Prostate gland (tissue), 2 donors: ENCODE results near the gene U2AF2.

ENCODE experiments used
- CTCF ChIP-seq, 4 experiments: fragments of 200-600 bp in 2 of 4; fragments of 450-650 bp in 2 of 4; sonication (generic) in 2 of 4; IDR thresholded peaks; 1 replicate in 3 of 4; 2 replicates in 1 of 4; pipeline ENCODE4 v1.5.1; 2016 to 2019; ENCODE audit warnings: antibody characterized with exemption in 4 of 4, mild to moderate bottlenecking in 2 of 4, moderate library complexity in 2 of 4
- POLR2A ChIP-seq: fragments of 450-650 bp; IDR thresholded peaks from one replicate; pipeline ENCODE4 v1.6.1; 2016; ENCODE audit warnings: antibody characterized with exemption, mild to moderate bottlenecking
- POLR2AphosphoS5 ChIP-seq: sonication (generic); formaldehyde crosslinking; IDR thresholded peaks from one replicate; pipeline ENCODE4 v1.6.1; 2017; ENCODE audit warnings: antibody characterized with exemption

DNA sequence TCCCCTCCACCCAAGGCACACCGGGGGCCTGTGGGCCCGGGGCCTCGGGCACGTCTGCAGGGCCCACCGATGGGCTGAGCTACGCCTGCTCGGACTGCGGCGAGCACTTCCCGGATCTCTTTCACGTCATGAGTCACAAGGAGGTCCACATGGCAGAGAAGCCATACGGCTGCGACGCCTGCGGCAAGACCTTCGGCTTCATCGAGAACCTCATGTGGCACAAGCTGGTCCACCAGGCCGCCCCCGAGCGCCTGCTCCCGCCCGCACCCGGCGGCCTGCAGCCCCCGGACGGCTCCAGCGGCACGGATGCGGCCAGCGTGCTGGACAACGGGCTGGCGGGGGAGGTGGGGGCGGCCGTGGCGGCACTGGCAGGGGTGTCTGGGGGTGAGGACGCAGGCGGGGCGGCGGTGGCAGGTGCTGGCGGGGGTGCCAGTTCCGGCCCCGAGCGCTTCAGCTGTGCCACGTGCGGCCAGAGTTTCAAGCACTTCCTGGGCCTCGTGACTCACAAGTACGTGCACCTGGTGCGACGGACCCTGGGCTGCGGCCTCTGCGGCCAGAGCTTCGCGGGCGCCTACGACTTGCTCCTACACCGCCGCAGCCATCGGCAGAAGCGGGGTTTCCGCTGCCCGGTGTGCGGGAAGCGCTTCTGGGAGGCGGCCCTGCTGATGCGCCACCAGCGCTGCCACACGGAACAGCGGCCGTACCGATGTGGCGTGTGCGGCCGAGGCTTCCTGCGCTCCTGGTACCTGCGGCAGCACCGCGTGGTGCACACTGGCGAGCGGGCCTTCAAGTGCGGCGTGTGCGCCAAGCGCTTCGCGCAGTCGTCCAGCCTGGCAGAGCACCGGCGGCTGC, 39.1 kb upstream of the U2AF2 start:
- TF ChIP-seq CTCF (IDR thresholded peaks at IDR 0.05) (no peak), POLR2AphosphoS5 (no peak), POLR2A (no peak)
